Neural progenitor cell (in vitro differentiated cells): Measurements from ENCODE around the gene LDLRAD4. TPM values are rescaled to one million over a fixed set of nuclear protein-coding genes. Genes with fewer than 3 reads are reported as not detected.

Experiments
- DNase-seq: peaks from one replicate; pipeline ENCODE4 v3.0.0-alpha.2; 2016; ENCODE audit warnings: low spot score
- H2AFZ ChIP-seq: fragments of 200-600 bp; sonication (generic); replicated peaks from 2 replicates; pipeline ENCODE4 v1.6.1; 2016; ENCODE audit warnings: antibody characterized with exemption
- H3F3A ChIP-seq: fragments of 200-600 bp; sonication (generic); 2 replicates; pipeline ENCODE4 v1.6.1; 2016; ENCODE audit warnings: antibody characterized with exemption, low read depth
- H3K27ac ChIP-seq: fragments of 200-600 bp; sonication (generic); 2 replicates; pipeline ENCODE4 v1.5.1; 2016; ENCODE audit warnings: mild to moderate bottlenecking
- H3K27me3 ChIP-seq: fragments of 200-600 bp; sonication (generic); 2 replicates; pipeline ENCODE4 v1.6.1; 2016; ENCODE audit warnings: mild to moderate bottlenecking, moderate library complexity
- H3K36me3 ChIP-seq: fragments of 200-600 bp; sonication (generic); 2 replicates; pipeline ENCODE4 v1.5.1; 2016
- H3K4me1 ChIP-seq: fragments of 200-600 bp; sonication (generic); 2 replicates; pipeline ENCODE4 v1.6.1; 2016; ENCODE audit warnings: mixed run types
- H3K4me2 ChIP-seq: fragments of 200-600 bp; sonication (generic); 2 replicates; pipeline ENCODE4 v1.6.1; 2016
- H3K4me3 ChIP-seq: fragments of 200-600 bp; sonication (generic); 2 replicates; pipeline ENCODE4 v1.5.1; 2016
- H3K79me2 ChIP-seq: fragments of 200-600 bp; sonication (generic); 2 replicates; pipeline ENCODE4 v1.6.1; 2016; ENCODE audit warnings: low read depth
- H3K9ac ChIP-seq: fragments of 200-600 bp; sonication (generic); 2 replicates; pipeline ENCODE4 v1.6.1; 2016
- H3K9me3 ChIP-seq: fragments of 200-600 bp; sonication (generic); 2 replicates; pipeline ENCODE4 v1.5.1; 2016; ENCODE audit warnings: low read depth
- H4K20me1 ChIP-seq: fragments of 200-600 bp; sonication (generic); 2 replicates; pipeline ENCODE4 v1.6.1; 2016; ENCODE audit warnings: low read depth
- H3K27ac Mint-ChIP-seq: 3 replicates; pipeline ENCODE4 v1.8.0; 2021; ENCODE audit warnings: mixed read lengths
- H3K27me3 Mint-ChIP-seq: 2 replicates; pipeline ENCODE4 v1.8.0; 2022; ENCODE audit warnings: low read depth, mild to moderate bottlenecking, inconsistent platforms, moderate library complexity, mixed read lengths; ENCODE audit not compliant: insufficient read depth
- H3K36me3 Mint-ChIP-seq: 3 replicates; pipeline ENCODE4 v1.8.0; 2021; ENCODE audit warnings: mixed read lengths
- H3K4me1 Mint-ChIP-seq: 3 replicates; pipeline ENCODE4 v1.8.0; 2021; ENCODE audit warnings: mixed read lengths
- H3K4me3 Mint-ChIP-seq: 3 replicates; pipeline ENCODE4 v1.8.0; 2021; ENCODE audit warnings: mild to moderate bottlenecking, moderate library complexity, mixed read lengths
- H3K9me3 Mint-ChIP-seq: 3 replicates; pipeline ENCODE4 v1.8.0; 2020; ENCODE audit warnings: mixed read lengths
- CTCF ChIP-seq: fragments of 200-600 bp; sonication (generic); IDR thresholded peaks from 2 replicates; pipeline ENCODE4 v1.5.1; 2017; ENCODE audit warnings: antibody characterized with exemption, mild to moderate bottlenecking
- EZH2 ChIP-seq: fragments of 200-600 bp; sonication (generic); IDR thresholded peaks from 2 replicates; pipeline ENCODE4 v1.6.1; 2017; ENCODE audit warnings: antibody characterized with exemption, mild to moderate bottlenecking, moderate library complexity
- EZH2phosphoT487 ChIP-seq: fragments of 200-600 bp; sonication (generic); IDR thresholded peaks from 2 replicates; pipeline ENCODE4 v1.6.1; 2017; ENCODE audit warnings: antibody characterized with exemption
- total RNA-seq: library from RNA; depleted of rRNA; stranded (reverse); fragments of >200 nt; gene quantifications from 2 replicates; pipeline ENCODE4 v1.2.3, GENCODE V29; 2015; ENCODE audit warnings: low replicate concordance

The LDLRAD4 gene
- total RNA-seq, 1 donor from 2014 or later: 0.65 TPM

- Histone ChIP-seq H3K4me1 (peaks cover 3% of the 10 kb centered on the region), H3K27me3 (no peaks in the 10 kb centered on the region), H3K27ac (no peak overlapping the region), H3K4me3 (no peak overlapping the region), H2AFZ (no peak overlapping the region), H3K4me2 (no peak overlapping the region), H3K9ac (no peak overlapping the region), H4K20me1 (no peaks in the 10 kb centered on the region), H3K79me2 (no peaks in the 10 kb centered on the region), H3K9me3 (no peaks in the 10 kb centered on the region), H3K36me3 (no peaks in the 10 kb centered on the region), H3F3A (peaks cover 3% of the 10 kb centered on the region)
- H3K27ac Mint-ChIP-seq: no peak overlapping the region
- H3K4me3 Mint-ChIP-seq: no peak overlapping the region
- TF ChIP-seq CTCF: no peak
- TF ChIP-seq EZH2: no peak
- no peak for TF ChIP-seq EZH2phosphoT487
- peaks cover 2% of the 10 kb centered on the region for H3K9me3 Mint-ChIP-seq
- H3K36me3 Mint-ChIP-seq: no peaks in the 10 kb centered on the region
- peaks cover 33% of the 10 kb centered on the region for H3K4me1 Mint-ChIP-seq
- peaks cover 2% of the 10 kb centered on the region for H3K27me3 Mint-ChIP-seq
- no peak for DNase-seq
Observed at GRCh38 chr18:13622751-13623150, 404.2 kb downstream of the LDLRAD4 start.

- no peak overlapping the region for H3K9ac ChIP-seq
- Mint-ChIP-seq H3K9me3 (peaks cover 2% of the 10 kb centered on the region), H3K4me3 (no peak overlapping the region), H3K27ac (no peak overlapping the region), H3K27me3 (peaks cover 2% of the 10 kb centered on the region), H3K36me3 (no peaks in the 10 kb centered on the region), H3K4me1 (peaks cover 39% of the 10 kb centered on the region)
- H3F3A ChIP-seq: peaks cover 9% of the 10 kb centered on the region
- H3K79me2 ChIP-seq: no peaks in the 10 kb centered on the region
- H4K20me1 ChIP-seq: peaks cover 2% of the 10 kb centered on the region
- no peaks in the 10 kb centered on the region for H3K27me3 ChIP-seq
- no peak for DNase-seq
- no peak overlapping the region for H3K4me2 ChIP-seq
- H3K27ac ChIP-seq: no peak overlapping the region
- no peak overlapping the region for H2AFZ ChIP-seq
- H3K4me1 ChIP-seq: peaks cover 9% of the 10 kb centered on the region
- no peaks in the 10 kb centered on the region for H3K36me3 ChIP-seq
- no peak overlapping the region for H3K4me3 ChIP-seq
- no peaks in the 10 kb centered on the region for H3K9me3 ChIP-seq
- TF ChIP-seq CTCF: no peak
- no peak for TF ChIP-seq EZH2phosphoT487
- TF ChIP-seq EZH2: no peak
Observed at GRCh38 chr18:13623348-13623747, 404.8 kb downstream of the LDLRAD4 start.

GRCh38 chr18:13623871-13624270, 405.3 kb downstream of the LDLRAD4 start:
- Histone ChIP-seq H3K4me3 (no peak overlapping the region), H3F3A (peaks cover 13% of the 10 kb centered on the region), H3K27ac (no peak overlapping the region), H3K79me2 (no peaks in the 10 kb centered on the region), H3K36me3 (no peaks in the 10 kb centered on the region), H4K20me1 (peaks cover 5% of the 10 kb centered on the region), H3K4me2 (no peak overlapping the region), H3K27me3 (no peaks in the 10 kb centered on the region), H3K4me1 (peaks cover 12% of the 10 kb centered on the region), H3K9ac (no peak overlapping the region), H3K9me3 (no peaks in the 10 kb centered on the region), H2AFZ (no peak overlapping the region)
- H3K27ac Mint-ChIP-seq: peak overlapping the region; percentile 16
- peaks cover 2% of the 10 kb centered on the region for H3K9me3 Mint-ChIP-seq
- no peaks in the 10 kb centered on the region for H3K36me3 Mint-ChIP-seq
- H3K4me1 Mint-ChIP-seq: peaks cover 39% of the 10 kb centered on the region
- H3K27me3 Mint-ChIP-seq: peaks cover 2% of the 10 kb centered on the region
- no peak overlapping the region for H3K4me3 Mint-ChIP-seq
- no peak for TF ChIP-seq CTCF
- no peak for TF ChIP-seq EZH2
- no peak for TF ChIP-seq EZH2phosphoT487
- no peak for DNase-seq
